ENCODE measurements around the gene NARS2. TPM values are rescaled to one million over a fixed set of nuclear protein-coding genes. Genes with fewer than 3 reads are reported as not detected.

Gene NARS2
- total and polyA plus RNA-seq, 5 experiments from 2014 or later: 9.8 to 17.9 (median 16.1) TPM

DNA sequence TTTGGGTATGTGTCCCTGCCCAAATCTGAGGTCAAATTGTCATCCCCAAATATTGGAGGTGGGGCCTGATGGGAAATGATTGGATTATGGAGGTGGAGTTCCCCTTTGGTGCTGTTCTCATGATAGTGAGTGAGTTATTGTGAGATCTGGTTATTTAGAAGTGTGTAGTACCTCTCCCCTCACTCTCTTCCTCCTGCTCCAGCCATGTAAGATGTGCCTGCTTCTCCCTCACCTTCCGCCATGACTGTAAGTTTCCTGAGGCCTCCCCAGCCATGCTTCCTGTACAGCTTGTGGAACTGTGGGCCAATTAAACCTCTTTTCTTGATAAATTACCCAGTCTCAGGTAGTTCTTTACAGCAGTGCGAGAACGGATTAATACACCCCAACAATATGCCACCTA lies 166.0 kb downstream of the NARS2 start:
- Mint-ChIP-seq H3K27me3 (peaks cover 0 to 6% (median 0%) of the 10 kb centered on the region in 5 donors), H3K27ac (no peak overlapping the region), H3K36me3 (peaks cover 0 to 19% (median 5%) of the 10 kb centered on the region in 3 donors), H3K4me3 (no peak overlapping the region), H3K9me3 (peaks cover 0 to 28% (median 2%) of the 10 kb centered on the region in 9 donors), H3K4me1 (peaks cover 0 to 19% (median 0%) of the 10 kb centered on the region in 4 donors)
- no peak for DNase-seq
- POLR2A ChIA-PET: no interaction called here
- ATAC-seq: no peak

- DNase-seq (no peak), ATAC-seq (no peak)
- peaks cover 0 to 6% (median 0%) of the 10 kb centered on the region in 5 donors for H3K27me3 Mint-ChIP-seq
- H3K36me3 Mint-ChIP-seq: peaks cover 0 to 19% (median 5%) of the 10 kb centered on the region in 3 donors
- H3K27ac Mint-ChIP-seq: no peak overlapping the region
- H3K4me1 Mint-ChIP-seq: peaks cover 0 to 14% (median 0%) of the 10 kb centered on the region in 4 donors
- H3K9me3 Mint-ChIP-seq: peaks cover 0 to 28% (median 2%) of the 10 kb centered on the region in 9 donors
- no peak overlapping the region for H3K4me3 Mint-ChIP-seq
- POLR2A ChIA-PET: interaction anchor here (0.7 kb wide), 1 partner anchor 79 kb away, joined by 3 read pairs; no protein-coding TSS in a partner anchor
Measured at GRCh38 chr11:78406568-78407196, 168.0 kb downstream of the NARS2 start.

DNA sequence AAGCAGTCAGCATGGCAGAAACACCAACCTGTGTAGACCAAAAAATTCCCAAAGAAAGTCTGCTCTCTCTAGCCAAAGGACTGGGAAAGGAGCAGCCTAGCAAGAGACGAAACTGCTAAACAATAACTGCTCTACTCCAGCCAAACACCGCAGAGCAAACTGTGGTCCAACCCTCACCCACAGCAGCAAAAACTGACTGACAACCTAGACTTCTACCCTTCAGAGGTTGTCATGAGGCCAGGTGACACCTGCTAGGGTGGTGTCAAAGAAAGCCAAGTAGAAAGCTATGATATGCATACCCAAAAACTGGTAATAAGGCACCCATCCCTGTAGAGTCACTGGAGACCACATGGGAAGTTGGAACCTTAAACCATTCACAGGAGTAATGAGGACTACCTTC lies 168.9 kb downstream of the NARS2 start:
- H3K4me3 Mint-ChIP-seq: no peak overlapping the region
- H3K36me3 Mint-ChIP-seq: peaks cover 0 to 19% (median 5%) of the 10 kb centered on the region in 3 donors
- no peak for DNase-seq
- H3K27me3 Mint-ChIP-seq: peaks cover 0 to 6% (median 0%) of the 10 kb centered on the region in 5 donors
- POLR2A ChIA-PET: no interaction called here
- H3K9me3 Mint-ChIP-seq: peaks cover 0 to 28% (median 2%) of the 10 kb centered on the region in 9 donors
- ATAC-seq: no peak
- H3K27ac Mint-ChIP-seq: no peak overlapping the region
- H3K4me1 Mint-ChIP-seq: peaks cover 0 to 14% (median 0%) of the 10 kb centered on the region in 4 donors

- Mint-ChIP-seq H3K27ac (no peak overlapping the region), H3K4me3 (no peak overlapping the region), H3K4me1 (peaks cover 0 to 14% (median 0%) of the 10 kb centered on the region in 4 donors), H3K36me3 (peaks cover 0 to 13% (median 5%) of the 10 kb centered on the region in 3 donors), H3K27me3 (peaks cover 0 to 6% (median 0%) of the 10 kb centered on the region in 5 donors), H3K9me3 (peaks cover 0 to 28% (median 0%) of the 10 kb centered on the region in 9 donors)
- POLR2A ChIA-PET: no interaction called here
- DNase-seq (no peak), ATAC-seq (no peak)
Measured at GRCh38 chr11:78403781-78404180, 170.9 kb downstream of the NARS2 start.

GRCh38 chr11:78402847-78403246 lies 171.8 kb downstream of the NARS2 start:
- Mint-ChIP-seq H3K27ac (no peak overlapping the region), H3K36me3 (peaks cover 0 to 12% (median 5%) of the 10 kb centered on the region in 3 donors), H3K4me3 (no peak overlapping the region), H3K27me3 (peaks cover 0 to 6% (median 0%) of the 10 kb centered on the region in 5 donors), H3K9me3 (peaks cover 0 to 19% (median 0%) of the 10 kb centered on the region in 9 donors), H3K4me1 (peaks cover 0 to 13% (median 0%) of the 10 kb centered on the region in 4 donors)
- POLR2A ChIA-PET: no interaction called here
- ATAC-seq (no peak), DNase-seq (no peak)

- H3K4me3 Mint-ChIP-seq: no peak overlapping the region
- DNase-seq: no peak
- POLR2A ChIA-PET: no interaction called here
- peaks cover 0 to 6% (median 1%) of the 10 kb centered on the region in 4 donors for H3K4me1 Mint-ChIP-seq
- no peaks in the 10 kb centered on the region for H3K36me3 Mint-ChIP-seq
- ATAC-seq: no peak
- no peak overlapping the region for H3K27ac Mint-ChIP-seq
- H3K27me3 Mint-ChIP-seq: no peaks in the 10 kb centered on the region
- no peaks in the 10 kb centered on the region for H3K9me3 Mint-ChIP-seq
Measured at GRCh38 chr11:78400702-78401101, 174.0 kb downstream of the NARS2 start.

DNA sequence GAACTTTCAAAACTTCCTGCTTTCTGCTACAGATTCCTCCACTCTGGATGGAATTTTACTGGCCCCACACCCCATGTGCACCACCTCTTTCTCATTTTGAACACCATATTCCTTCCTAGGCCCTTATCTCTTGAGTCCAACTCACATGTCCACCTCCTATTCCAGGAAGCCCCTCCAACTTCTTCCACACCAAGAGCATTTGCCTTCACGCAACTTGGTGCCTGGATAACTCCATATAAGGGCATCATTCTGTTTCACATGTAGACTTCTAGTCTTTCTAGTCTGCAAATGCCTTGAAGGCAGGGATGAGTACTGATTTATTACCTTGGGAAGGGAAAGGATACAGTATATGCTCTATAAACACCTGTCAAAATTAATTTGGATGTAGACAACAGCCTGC lies 174.5 kb downstream of the NARS2 start:
- Mint-ChIP-seq H3K4me1 (peaks cover 0 to 6% (median 1%) of the 10 kb centered on the region in 4 donors), H3K27ac (peak overlapping the region in 1 of 10 donors; percentile 23), H3K27me3 (no peaks in the 10 kb centered on the region), H3K36me3 (no peaks in the 10 kb centered on the region), H3K4me3 (no peak overlapping the region), H3K9me3 (no peaks in the 10 kb centered on the region)
- ATAC-seq: no peak
- DNase-seq: no peak
- POLR2A ChIA-PET: no interaction called here

- peaks cover 0 to 2% (median 0%) of the 10 kb centered on the region in 5 donors for H3K27me3 Mint-ChIP-seq
- H3K4me3 Mint-ChIP-seq: no peak overlapping the region
- H3K4me1 Mint-ChIP-seq: peaks cover 0 to 6% (median 1%) of the 10 kb centered on the region in 4 donors
- POLR2A ChIA-PET: no interaction called here
- peak overlapping the region in 1 of 10 donors; percentile 54 for H3K27ac Mint-ChIP-seq
- no peaks in the 10 kb centered on the region for H3K36me3 Mint-ChIP-seq
- DNase-seq (no peak), ATAC-seq (no peak)
- H3K9me3 Mint-ChIP-seq: no peaks in the 10 kb centered on the region
Measured at GRCh38 chr11:78399136-78399535, 175.5 kb downstream of the NARS2 start.

DNA sequence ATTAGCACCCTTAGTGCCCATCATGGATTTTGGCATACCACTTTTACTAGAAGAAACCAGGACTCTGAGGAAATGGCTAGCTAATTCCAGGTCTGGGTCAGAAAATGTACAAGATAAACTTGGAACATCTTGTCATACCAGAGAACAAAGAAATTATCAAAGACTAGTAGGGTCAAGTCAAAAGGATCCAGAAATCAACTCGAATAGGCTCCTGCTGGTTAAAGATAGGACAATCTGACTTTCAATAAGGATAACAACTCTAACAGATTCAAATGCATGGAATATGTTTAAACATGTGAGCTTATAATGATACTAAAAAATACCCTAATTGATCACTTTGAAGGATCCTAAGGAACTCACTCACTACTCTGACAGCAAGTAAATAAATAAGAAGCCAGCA lies 175.9 kb downstream of the NARS2 start:
- peaks cover 0 to 6% (median 1%) of the 10 kb centered on the region in 4 donors for H3K4me1 Mint-ChIP-seq
- DNase-seq: no peak
- H3K36me3 Mint-ChIP-seq: no peaks in the 10 kb centered on the region
- H3K9me3 Mint-ChIP-seq: no peaks in the 10 kb centered on the region
- POLR2A ChIA-PET: no interaction called here
- no peak for ATAC-seq
- no peak overlapping the region for H3K27ac Mint-ChIP-seq
- H3K4me3 Mint-ChIP-seq: no peak overlapping the region
- peaks cover 0 to 2% (median 0%) of the 10 kb centered on the region in 5 donors for H3K27me3 Mint-ChIP-seq

DNA sequence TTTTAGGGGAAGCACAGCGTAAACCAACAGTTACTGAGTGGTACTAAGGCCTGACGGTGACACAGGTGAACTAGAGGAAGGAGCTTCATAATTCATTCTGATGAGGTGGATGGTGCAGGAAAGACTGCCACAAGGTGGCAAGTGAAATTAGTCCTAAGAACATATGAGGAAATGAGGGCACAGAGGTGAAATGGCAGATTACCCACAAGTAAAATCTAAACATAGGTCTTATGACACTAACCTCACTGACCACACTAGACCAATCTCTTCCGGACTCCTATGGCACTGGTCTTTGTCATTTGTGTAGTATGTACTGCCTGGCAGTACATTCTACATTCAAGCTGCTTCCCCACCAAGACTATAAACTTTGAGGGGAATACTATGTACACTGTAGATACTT lies 177.3 kb downstream of the NARS2 start:
- DNase-seq: no peak
- peak in 1 of 2 donors; percentile 72 for ATAC-seq
- H3K36me3 Mint-ChIP-seq: no peaks in the 10 kb centered on the region
- peak overlapping the region in 2 of 10 donors; percentile 10 to 35 for H3K27ac Mint-ChIP-seq
- H3K4me1 Mint-ChIP-seq: peaks cover 0 to 9% (median 2%) of the 10 kb centered on the region in 4 donors
- H3K9me3 Mint-ChIP-seq: no peaks in the 10 kb centered on the region
- H3K4me3 Mint-ChIP-seq: no peak overlapping the region
- peaks cover 0 to 2% (median 0%) of the 10 kb centered on the region in 5 donors for H3K27me3 Mint-ChIP-seq
- POLR2A ChIA-PET: no interaction called here

DNA sequence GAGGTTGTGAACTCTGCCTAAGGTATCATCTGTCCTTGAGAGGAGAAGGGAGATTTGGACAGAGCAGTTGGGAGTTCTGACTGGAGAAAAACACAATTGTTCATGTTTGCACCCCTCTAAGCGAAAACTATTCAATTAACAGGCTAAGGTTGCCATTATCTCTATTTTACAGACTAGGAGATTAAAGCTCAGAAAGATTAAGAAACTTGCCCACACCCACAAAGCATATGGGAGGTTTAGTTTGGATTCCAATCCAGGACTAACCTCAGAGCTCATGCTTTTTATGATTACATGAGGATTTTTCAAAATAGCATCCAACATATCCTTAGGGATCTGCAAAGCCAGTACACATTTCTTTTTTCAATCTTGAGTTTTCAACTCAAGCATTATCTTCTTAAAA lies 179.1 kb downstream of the NARS2 start:
- no peak for ATAC-seq
- no peaks in the 10 kb centered on the region for H3K36me3 Mint-ChIP-seq

GRCh38 chr11:78392854-78393253 lies 181.8 kb downstream of the NARS2 start:
- H3K4me3 Mint-ChIP-seq: no peak overlapping the region
- no peak for ATAC-seq
- H3K27me3 Mint-ChIP-seq: peaks cover 0 to 2% (median 0%) of the 10 kb centered on the region in 5 donors
- H3K9me3 Mint-ChIP-seq: no peaks in the 10 kb centered on the region
- peak overlapping the region in 1 of 10 donors; percentile 4 for H3K27ac Mint-ChIP-seq
- H3K36me3 Mint-ChIP-seq: no peaks in the 10 kb centered on the region
- POLR2A ChIA-PET: no interaction called here
- no peak for DNase-seq
- peaks cover 0 to 9% (median 2%) of the 10 kb centered on the region in 4 donors for H3K4me1 Mint-ChIP-seq

More for the DNA sequence above, 179.1 kb downstream of the NARS2 start:
- POLR2A ChIA-PET: no interaction called here
- Mint-ChIP-seq H3K27me3 (peaks cover 0 to 2% (median 0%) of the 10 kb centered on the region in 5 donors), H3K4me3 (no peak overlapping the region), H3K9me3 (no peaks in the 10 kb centered on the region), H3K4me1 (peaks cover 0 to 9% (median 2%) of the 10 kb centered on the region in 4 donors), H3K27ac (no peak overlapping the region)
- DNase-seq: no peak

DNA sequence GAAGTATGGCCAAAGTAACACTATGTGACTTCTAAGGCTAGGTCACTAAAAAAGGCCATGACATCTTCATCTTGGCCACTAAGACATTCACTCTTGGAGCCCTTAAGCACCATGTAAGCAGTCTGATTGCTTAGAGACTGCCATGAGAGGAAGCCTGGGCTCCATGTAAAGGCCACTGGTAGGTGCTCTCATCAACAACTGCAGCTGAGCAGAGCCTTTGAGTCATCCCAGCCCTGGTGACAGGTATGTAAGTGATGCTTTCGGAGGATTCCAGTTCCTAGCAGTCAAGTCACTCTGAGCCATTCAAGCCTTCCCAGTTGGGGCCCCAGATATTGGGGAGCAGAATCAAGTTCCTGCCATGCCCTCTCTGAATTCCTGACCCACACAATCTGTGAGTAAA lies 183.2 kb downstream of the NARS2 start:
- H3K4me1 Mint-ChIP-seq: peaks cover 0 to 4% (median 1%) of the 10 kb centered on the region in 4 donors
- H3K27ac Mint-ChIP-seq: no peak overlapping the region
- POLR2A ChIA-PET: no interaction called here
- DNase-seq (no peak), ATAC-seq (no peak)
- H3K9me3 Mint-ChIP-seq: peaks cover 0 to 3% (median 0%) of the 10 kb centered on the region in 9 donors
- H3K27me3 Mint-ChIP-seq: peaks cover 0 to 2% (median 0%) of the 10 kb centered on the region in 5 donors
- peaks cover 0 to 4% (median under 1%) of the 10 kb centered on the region in 3 donors for H3K36me3 Mint-ChIP-seq
- H3K4me3 Mint-ChIP-seq: no peak overlapping the region

Measured in naive thymus-derived CD8-positive, alpha-beta T cell (primary cell).